HPDE6-E6E7 (cell line): ENCODE results near the gene PRKCB.
"Not testable (repeated sequence)": the region's sequence is repeated elsewhere in the genome, so short reads cannot be mapped to it uniquely, and the experiment has no call there.

ENCODE experiments used
- DNase-seq: peaks from one replicate; pipeline ENCODE4 v3.0.0; 2011; ENCODE audit warnings: missing footprints; ENCODE audit errors: extremely low spot score

The PRKCB gene

DNA sequence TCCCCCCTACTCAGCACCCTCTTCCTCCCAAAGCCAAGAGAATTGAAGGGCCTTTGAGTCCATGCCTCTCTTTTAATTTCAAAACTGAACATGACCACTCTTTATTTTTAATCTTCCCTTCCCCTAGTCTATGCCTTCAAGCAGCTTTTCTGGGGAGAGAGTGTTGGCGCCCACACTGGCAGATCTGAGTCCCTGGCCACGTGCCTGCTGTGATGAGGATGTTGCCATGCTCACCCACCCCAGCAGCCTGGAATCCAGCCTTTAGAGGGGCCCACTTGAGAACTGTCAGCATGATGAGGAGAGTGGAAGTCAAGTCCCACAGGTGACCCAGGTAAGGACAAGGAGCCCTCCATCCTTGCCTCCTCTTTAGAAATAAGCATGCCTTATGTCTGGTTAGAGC lies 400.0 kb downstream of the PRKCB start:
- no peak for DNase-seq

DNA sequence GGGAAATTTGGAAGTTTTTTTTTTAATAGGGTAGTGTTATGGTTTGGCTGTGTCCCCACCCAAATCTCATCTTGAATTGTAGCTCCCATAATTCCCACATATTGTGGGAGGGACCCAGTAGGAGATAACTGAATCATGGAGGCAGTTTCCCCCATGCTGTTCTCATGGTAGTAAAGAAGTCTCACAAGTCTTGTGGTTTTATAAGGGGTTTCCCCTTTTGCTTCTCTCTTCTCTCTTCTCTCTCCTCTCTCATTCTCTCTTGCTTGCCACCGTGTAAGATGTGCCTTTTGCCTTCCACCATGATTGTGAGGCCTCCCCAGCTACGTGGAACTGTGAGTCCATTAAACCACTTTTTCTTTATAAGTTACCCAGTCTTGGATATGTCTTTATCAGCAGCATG lies 403.1 kb downstream of the PRKCB start:
- DNase-seq, result not testable (repeated sequence)

DNA sequence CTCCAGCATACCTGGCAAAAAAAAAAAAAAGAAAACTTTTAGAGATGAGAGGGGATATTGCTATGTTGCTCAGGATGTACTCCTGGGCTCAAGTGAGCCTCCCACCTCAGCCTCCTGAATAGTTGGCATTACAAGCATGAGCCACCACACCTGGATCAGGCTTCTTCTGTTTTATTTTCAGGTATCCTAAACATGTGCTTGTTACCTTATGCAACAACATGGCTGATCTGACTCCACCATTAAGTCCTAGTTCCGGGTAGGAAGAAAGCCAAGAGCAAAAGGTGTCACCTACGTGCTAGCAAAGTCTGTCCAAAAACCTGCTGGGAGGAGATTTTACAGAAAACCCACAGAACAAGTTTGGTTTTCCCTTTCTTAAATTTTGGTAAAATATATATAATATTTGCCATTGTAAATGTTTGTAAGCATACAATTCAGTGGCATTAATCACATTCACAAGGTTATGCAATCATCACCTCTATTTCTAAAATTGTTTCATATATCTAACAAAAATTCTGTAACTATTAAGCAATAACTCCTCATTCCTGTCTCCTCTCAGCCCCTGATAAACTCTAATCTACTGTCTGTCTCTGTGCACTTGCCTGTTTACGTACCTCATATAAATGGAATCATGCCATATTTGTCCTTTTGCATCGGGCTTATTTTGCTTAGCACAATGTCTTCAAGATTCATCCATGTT lies 411.3 kb downstream of the PRKCB start:
- no peak for DNase-seq

DNA sequence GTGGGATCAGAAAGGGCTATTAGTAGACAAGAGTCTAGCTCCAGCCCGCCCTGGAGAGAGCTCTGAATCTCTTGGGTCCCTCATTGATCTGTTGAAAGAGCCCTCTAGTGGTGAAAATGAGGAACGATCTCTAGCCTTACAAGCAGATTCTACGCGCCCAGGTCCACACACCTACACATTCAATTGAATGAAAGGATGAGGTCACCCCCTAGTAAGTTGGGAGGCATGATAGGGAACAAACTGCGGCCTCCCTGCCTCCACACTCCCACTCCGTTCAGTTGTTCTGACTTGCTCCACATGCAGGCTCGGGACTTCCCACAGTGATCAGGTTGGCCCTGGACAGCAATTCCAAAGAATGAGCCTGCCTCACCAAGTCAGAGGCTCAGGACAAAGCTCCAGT lies 417.4 kb downstream of the PRKCB start:
- DNase-seq, result peak; percentile 20

DNA sequence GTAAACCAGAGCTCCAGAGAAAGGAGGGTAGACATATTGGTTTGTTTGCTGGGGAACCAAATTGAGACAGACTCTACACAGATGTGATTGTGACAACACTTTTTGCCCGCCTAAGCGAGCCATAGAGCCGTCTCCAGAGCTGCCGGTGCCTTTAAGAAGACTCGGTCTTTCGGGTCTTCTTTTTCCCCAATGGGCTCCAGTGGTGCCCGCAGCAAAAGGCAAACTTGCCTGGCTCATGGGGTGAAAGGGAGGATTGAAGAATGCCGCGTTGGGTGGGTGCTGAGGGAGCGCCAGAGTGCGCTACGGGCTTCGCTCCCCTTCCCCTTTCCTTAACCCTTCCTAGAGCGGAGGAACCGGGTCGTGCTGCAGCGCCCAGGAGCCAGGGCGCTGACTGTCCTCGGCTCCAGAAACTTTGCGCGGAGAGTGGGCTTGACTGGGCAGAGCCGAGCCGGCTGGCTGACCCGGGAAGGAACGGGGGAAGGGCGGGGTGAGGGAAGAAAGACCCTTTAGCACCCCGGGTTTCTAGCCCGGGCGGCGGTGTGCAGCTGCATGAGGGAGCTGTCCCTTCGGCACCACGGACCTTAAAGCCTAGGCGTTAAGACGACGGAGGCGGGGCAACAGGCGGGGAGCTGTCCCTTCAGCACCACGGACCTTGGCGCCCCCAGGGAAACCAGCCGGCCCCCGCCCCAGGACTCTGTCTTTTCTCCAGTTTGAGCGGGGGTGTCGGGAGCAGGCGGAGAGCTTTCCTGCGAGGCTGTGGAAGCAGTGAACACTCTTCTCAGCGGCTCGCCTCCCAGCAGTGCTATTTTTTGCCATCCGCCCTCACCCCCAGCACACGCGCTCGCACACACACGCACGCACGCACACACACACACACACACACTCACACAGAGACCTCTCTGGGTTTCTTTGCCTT lies 419.9 kb downstream of the PRKCB start, which contains the start of gene CACNG3:
Gene CACNG3 (plus strand): TSS at position 880 of the 916 bp plus-strand sequence. CDS start 420 bp downstream, outside the sequence.
- DNase-seq, result no peak

DNA sequence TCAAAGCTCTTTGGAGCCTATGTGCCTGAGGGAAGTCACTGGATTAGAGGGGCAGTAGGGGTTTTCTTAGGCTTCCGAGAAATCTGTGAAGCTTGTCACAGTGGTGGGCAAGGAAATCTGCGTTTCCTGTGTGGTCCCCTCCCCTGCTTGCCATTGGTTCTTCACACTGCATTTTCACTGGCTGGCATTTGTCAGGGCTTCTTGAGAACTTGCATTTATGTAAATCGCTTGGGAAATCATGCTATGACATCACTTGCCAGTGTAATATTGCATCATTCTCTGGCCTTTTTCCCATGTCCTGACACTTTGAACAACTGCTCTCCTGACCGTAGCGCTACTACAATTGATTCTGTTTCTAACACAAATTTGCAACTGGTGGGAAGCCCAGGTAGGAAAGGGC lies 422.2 kb downstream of the PRKCB start:
- no peak for DNase-seq

DNA sequence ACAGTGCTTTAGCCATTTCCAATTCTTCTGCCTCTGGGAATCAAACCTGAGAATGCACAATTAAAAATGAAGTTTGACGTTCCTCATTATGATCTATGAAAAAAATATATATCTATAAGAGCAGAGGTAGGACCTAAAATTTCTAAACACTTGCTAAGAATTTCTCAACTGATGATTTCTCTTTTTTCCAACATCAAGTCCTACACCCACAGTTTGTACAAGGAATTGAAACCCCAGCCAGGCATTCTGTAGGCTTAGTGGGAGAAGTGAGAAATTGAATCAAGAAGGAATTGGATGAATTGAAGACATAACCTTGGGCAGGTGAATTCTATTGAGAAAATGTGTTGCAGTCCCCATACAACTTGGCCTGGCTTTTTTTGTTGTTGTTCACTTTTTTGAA lies 423.0 kb downstream of the PRKCB start:
- DNase-seq, result no peak

DNA sequence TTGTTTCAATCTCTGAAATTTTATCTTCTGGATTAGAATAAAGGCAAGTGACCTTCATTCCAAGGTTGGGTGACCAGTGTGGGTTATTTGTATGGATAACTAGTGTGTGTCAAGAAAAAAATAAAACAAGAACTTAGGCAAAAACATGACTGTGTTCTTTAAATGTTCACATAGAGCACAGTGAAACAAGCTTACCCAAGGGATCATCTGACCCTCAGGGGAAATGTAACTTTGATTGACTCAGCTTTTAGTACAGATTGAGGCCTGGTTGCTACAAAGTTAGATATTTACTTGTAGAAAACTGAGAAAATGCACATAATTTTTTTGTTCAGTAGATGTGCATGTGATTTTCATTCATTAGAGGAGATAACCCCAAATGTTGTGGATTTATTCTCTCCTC lies 427.0 kb downstream of the PRKCB start:
- no peak for DNase-seq
